T-helper 1 cell treated with Interleukin-12 subunit alpha and Interleukin-12 subunit beta and Interleukin-4 antibody, amounts not matched to agents 30 μg/mL and 1 μg/mL, for 36 hours (primary cell): Measurements from ENCODE around the gene TOMM7.
"Not testable (repeated sequence)": the region's sequence is repeated elsewhere in the genome, so short reads cannot be mapped to it uniquely, and the experiment has no call there.

ENCODE experiments used
- H3K27ac Mint-ChIP-seq: one replicate; pipeline ENCODE4 v1.8.0; 2021; ENCODE audit warnings: mild to moderate bottlenecking, mixed read lengths
- H3K27me3 Mint-ChIP-seq: one replicate; pipeline ENCODE4 v1.8.0; 2021; ENCODE audit warnings: low read depth, mixed read lengths
- H3K36me3 Mint-ChIP-seq: one replicate; pipeline ENCODE4 v1.8.0; 2021; ENCODE audit warnings: low read depth, mixed read lengths
- H3K4me1 Mint-ChIP-seq: one replicate; pipeline ENCODE4 v1.8.0; 2021; ENCODE audit warnings: low read depth, mixed read lengths
- H3K4me3 Mint-ChIP-seq: one replicate; pipeline ENCODE4 v1.8.0; 2021; ENCODE audit warnings: mild to moderate bottlenecking, moderate library complexity, mixed read lengths
- H3K9me3 Mint-ChIP-seq: one replicate; pipeline ENCODE4 v1.8.0; 2021; ENCODE audit warnings: mixed read lengths

Gene TOMM7

DNA sequence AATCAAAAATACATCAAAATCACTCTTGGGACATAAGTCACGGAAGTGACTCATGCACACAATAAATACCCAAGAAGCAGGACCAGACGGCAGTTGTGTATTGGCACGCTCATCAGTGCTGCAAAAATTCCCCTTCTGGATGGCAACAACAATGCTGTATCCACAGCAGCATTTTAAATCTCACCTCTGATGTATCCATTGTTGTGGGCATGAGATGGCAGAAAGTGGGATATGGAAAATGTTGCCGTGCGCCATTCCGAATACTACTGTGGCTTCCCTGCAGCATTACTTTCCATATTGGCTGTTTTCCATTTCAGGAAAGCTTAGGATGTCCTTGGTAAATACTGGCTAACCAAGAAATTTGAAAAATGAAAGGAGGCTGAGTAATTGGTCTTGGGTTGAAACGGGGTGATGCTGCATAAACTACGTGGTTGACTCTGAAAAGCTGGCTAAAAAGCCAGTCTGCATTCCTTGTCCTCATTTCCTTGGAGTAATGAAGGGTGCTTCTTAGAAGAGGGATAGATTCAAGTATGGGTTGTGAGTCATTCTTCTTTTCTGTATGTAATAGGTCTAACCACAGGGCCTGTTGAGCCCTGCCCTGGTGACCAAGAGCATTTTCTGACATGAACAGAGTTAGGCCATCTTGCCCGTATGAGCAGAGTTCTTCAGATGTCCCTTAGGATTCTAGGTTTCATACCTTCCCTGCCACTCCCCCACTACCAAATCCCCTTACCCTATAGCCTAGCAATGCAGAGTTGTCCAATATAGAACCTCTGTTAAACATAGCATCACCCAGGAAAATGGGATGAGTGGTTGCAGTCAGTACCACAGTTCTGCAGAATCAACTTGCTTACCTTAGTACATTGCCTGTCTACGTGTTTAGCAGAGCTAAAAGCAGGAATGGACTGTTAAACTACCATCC, 36.3 kb upstream of the TOMM7 start:
- H3K27ac Mint-ChIP-seq = no peak overlapping the region
- H3K27me3 Mint-ChIP-seq = no peaks in the 10 kb centered on the region
- no peak overlapping the region for H3K4me3 Mint-ChIP-seq
- peaks cover 33% of the 10 kb centered on the region for H3K36me3 Mint-ChIP-seq
- H3K4me1 Mint-ChIP-seq = peaks cover 24% of the 10 kb centered on the region
- H3K9me3 Mint-ChIP-seq = no peaks in the 10 kb centered on the region

DNA sequence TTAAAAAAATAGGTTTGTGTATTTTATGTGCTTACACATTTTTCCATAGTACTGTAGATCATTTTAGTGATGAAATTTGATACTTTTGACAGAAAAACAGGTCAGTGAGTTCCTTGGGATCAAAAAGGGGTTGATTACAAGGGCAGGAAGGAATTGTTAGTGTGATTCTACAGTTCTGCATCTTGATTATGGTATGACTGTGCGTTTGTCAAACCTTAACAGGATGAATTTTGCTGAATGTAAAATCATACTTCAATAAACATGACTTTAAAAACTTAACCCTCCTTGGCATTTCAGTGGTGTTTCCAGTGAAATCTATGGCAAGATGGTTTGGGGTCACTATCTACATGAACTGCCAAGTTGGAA, 35.6 kb upstream of the TOMM7 start:
- Mint-ChIP-seq H3K27me3 (no peaks in the 10 kb centered on the region), H3K4me1 (peaks cover 30% of the 10 kb centered on the region), H3K9me3 (no peaks in the 10 kb centered on the region), H3K4me3 (no peak overlapping the region), H3K27ac (no peak overlapping the region), H3K36me3 (peaks cover 33% of the 10 kb centered on the region)

DNA sequence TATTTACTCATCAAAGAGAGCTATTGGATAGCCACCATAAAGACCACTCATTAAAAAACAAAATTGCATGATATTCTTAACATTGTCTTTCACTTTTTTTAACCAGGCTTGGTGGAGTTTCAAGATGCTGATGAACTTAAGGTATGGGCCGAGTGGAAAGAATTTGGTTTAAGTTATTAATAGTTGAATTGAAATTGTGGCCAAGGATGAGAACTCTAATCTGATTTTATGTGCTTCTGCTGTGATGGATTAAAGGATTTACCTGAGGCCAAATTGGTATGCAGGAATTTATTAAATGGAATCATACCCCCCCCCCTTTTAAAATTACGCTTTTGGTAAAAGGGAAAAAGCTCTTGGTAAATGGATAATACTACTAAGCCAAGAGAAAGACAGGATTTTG, 33.8 kb upstream of the TOMM7 start:
- H3K27ac Mint-ChIP-seq = no peak overlapping the region
- H3K36me3 Mint-ChIP-seq = peaks cover 33% of the 10 kb centered on the region
- peaks cover 32% of the 10 kb centered on the region for H3K4me1 Mint-ChIP-seq
- no peaks in the 10 kb centered on the region for H3K9me3 Mint-ChIP-seq
- no peak overlapping the region for H3K4me3 Mint-ChIP-seq
- H3K27me3 Mint-ChIP-seq = peaks cover 3% of the 10 kb centered on the region

DNA sequence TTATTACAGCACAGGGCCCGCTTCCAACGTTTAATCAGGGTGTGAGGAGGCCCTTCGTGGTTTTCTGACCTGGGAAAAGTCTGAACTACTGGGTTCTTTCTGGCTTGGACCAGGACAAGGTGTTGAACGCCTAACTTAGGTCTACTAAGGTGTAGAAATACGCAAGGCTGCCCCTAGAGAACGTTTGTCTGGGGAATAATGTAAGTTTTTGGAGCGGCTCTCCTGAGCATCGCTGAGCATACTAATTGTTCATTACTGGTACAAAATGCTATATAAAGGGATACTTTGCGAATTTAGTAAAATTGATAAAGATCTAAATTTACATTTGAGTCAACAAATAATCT, 32.4 kb upstream of the TOMM7 start:
- Mint-ChIP-seq H3K4me3 (peak overlapping the region; percentile 88), H3K27me3 (peaks cover 3% of the 10 kb centered on the region), H3K36me3 (peaks cover 26% of the 10 kb centered on the region), H3K27ac (peak overlapping the region; percentile 91), H3K9me3 (no peaks in the 10 kb centered on the region), H3K4me1 (peaks cover 32% of the 10 kb centered on the region)

DNA sequence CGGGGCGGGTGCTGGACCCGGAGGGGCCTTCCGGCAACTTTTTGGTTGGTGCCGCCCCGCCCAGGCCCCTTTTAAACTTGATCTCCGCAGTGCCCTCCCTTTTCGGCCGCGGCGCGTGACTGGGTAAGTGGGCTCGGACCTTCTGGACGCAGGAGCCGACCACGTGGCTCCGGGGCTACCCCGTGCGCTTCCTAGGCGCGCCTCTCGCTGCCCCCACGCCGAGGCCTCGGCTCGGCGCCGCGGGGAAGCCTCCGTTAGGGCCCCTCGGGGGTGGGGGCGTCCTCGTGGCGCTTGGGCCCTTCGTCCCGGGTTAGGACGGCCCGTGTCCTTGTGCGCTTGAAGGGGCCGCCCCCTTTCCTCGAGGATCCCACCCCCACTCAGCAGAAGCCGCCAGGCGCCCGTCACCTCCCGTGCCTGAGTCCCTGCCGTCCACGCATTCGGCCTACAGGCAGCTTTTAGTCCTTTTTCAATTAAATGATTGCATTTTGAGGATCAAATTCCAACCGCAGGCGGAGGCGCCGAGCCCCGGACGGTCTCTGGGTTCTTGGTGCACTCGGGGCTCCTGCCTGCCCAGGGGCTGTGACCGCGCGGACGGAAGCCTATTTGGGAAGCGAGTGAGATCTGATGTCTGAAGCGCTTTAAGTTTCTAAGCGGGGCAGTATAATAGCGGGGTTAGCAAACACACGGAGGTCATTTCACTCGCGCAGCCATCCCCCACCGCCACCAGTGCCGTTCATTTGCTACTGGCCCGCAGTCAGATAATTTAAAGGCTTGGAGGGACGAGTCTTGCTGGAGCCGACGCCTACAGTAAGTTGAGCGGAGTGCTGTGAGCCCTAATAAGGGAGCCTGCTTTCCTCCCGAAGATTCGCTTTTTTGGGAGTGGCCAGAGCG, 31.8 kb upstream of the TOMM7 start:
- H3K9me3 Mint-ChIP-seq = no peaks in the 10 kb centered on the region
- H3K27ac Mint-ChIP-seq = peak overlapping the region; percentile 91
- peak overlapping the region; percentile 88 for H3K4me3 Mint-ChIP-seq
- peaks cover 3% of the 10 kb centered on the region for H3K27me3 Mint-ChIP-seq
- peaks cover 32% of the 10 kb centered on the region for H3K4me1 Mint-ChIP-seq
- H3K36me3 Mint-ChIP-seq = peaks cover 22% of the 10 kb centered on the region

DNA sequence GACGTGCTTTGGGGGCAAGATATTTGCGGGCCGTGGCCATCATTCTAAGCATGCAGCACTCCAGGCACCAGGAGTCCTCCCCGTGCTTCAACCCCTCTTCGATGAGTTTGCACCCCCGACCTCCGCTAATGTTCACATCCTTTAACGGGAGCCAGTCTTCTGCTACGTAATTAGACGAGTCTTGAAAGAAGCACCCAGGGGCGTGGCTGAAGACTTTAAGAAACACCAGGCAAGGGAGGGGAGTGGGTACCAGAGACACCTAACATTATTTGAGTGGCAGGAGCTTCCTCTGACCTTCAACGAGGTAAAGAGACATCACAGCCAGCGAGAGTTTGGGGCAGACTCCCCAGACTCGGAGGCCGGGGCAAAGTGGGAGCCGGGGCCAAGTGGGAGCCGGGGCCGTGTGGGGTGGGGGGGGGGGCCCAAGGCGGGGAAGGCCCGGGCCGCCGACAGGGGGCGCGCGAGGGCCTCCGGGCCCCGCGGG, 31.1 kb upstream of the TOMM7 start:
- H3K4me3 Mint-ChIP-seq = peak overlapping the region; percentile 99
- H3K27ac Mint-ChIP-seq = peak overlapping the region; percentile 99
- H3K9me3 Mint-ChIP-seq = no peaks in the 10 kb centered on the region
- H3K4me1 Mint-ChIP-seq = peaks cover 27% of the 10 kb centered on the region
- H3K36me3 Mint-ChIP-seq = peaks cover 17% of the 10 kb centered on the region
- H3K27me3 Mint-ChIP-seq = peaks cover 3% of the 10 kb centered on the region

DNA sequence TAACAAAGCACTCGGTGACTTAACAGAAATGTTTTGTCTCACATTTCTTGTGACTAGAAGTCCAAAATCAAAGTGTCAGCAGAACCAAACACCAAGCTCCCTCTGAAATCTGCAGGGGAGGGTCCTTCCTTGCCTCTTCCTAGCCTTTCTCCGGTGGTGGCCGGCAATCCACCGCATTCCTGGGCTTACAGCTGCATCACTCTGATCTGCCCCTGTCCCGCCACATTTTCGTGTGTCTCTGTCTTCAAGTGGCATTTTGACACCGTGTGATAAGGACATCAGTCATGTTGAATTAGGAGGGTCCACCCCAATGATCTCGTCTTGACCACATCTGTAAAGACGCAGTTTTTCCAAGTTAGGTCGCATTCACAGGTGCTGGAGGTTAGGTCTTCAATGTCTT, 30.5 kb upstream of the TOMM7 start:
- Mint-ChIP-seq H3K9me3 (no peaks in the 10 kb centered on the region), H3K4me3 (peak overlapping the region; percentile 99), H3K36me3 (peaks cover 12% of the 10 kb centered on the region), H3K4me1 (peaks cover 21% of the 10 kb centered on the region), H3K27ac (no peak overlapping the region), H3K27me3 (peaks cover 7% of the 10 kb centered on the region)

DNA sequence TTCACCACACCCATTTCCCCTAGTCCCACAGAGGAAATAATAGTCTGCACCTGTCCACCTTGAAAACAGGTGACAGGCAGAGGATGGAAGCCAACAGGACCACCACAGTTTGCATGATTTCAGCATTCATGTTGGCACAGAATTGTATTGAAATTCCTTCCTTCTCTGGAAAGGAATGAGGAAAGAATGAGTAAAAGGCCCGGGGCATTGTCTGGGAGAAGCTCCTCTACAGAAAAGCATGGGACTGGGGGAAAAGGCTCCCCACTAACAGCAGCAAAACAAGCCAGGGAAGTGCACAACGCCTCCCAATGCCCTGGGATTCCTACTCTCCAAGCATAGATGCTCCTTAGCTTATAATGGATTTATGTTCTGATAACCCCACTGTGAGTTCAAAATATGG, 28.5 kb upstream of the TOMM7 start:
- Mint-ChIP-seq H3K4me3 (no peak overlapping the region), H3K36me3 (peaks cover 3% of the 10 kb centered on the region), H3K4me1 (peaks cover 13% of the 10 kb centered on the region), H3K27me3 (peaks cover 7% of the 10 kb centered on the region), H3K9me3 (no peaks in the 10 kb centered on the region), H3K27ac (no peak overlapping the region)

DNA sequence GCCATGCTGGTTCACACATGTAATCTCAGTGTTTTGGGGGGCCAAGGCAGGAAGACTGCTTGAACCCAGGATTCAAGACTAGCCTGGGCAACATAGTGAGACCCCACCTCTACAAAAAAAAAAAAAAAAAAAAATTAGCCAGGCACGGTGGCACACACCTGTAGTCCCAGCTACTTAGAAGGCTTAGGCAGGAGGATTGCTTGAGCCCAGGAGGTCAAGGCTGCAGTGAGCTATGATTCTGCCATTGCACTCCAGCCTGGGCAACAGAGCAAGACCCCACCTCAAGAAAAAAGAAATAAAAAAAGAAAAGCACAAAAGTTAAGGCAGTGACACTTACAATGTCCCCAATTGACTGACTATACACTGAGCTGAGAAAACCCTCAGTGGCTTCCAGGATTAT, 27.7 kb upstream of the TOMM7 start:
- not testable (repeated sequence) for H3K4me3 Mint-ChIP-seq, H3K27me3 Mint-ChIP-seq

DNA sequence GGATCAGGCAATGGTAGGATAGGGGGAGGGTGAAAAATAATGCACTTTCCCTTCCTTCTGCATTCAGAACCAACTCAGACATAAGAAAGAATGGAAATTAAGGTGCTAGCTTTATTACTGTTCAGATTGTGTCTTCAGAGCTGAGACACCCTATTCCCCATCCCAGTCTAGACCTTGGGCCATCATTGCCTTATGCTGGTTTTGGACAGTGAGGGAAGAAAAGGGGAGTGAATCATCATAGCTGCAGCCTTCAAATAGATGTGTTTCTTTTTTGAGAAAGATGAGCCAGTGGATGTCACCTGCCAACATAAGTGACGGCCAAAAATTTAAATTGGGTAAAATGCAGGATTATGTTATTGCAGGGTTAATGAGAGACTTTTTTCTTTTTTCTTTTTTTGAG, 27.0 kb upstream of the TOMM7 start:
- no peak overlapping the region for H3K27ac Mint-ChIP-seq
- H3K36me3 Mint-ChIP-seq = no peaks in the 10 kb centered on the region
- no peak overlapping the region for H3K4me3 Mint-ChIP-seq
- H3K4me1 Mint-ChIP-seq = peaks cover 9% of the 10 kb centered on the region
- H3K27me3 Mint-ChIP-seq = peaks cover 7% of the 10 kb centered on the region
- H3K9me3 Mint-ChIP-seq = no peaks in the 10 kb centered on the region

More for the DNA sequence above, 27.7 kb upstream of the TOMM7 start:
- H3K36me3 Mint-ChIP-seq, H3K9me3 Mint-ChIP-seq, H3K27ac Mint-ChIP-seq, H3K4me1 Mint-ChIP-seq: not testable (repeated sequence)

DNA sequence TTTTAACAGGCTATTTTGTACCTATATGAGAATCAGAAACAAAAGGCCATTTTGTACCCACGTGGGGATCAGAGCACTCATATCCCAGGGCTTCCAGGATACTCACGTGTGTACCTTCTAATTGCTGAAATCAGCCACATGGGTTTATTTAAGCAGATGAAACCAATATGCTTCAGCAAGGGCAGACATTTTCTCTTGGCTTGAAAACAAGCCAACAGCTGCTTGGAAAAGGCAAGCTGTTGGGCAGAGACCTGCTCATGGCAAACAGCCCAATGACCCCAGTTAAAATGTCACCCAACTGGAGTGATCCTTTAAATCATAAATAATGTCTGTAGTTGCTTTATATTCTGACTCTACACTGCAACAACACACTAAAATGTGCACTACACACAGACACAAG, 26.5 kb upstream of the TOMM7 start:
- peaks cover 7% of the 10 kb centered on the region for H3K27me3 Mint-ChIP-seq
- H3K4me1 Mint-ChIP-seq = peaks cover 9% of the 10 kb centered on the region
- H3K9me3 Mint-ChIP-seq = no peaks in the 10 kb centered on the region
- H3K27ac Mint-ChIP-seq = no peak overlapping the region
- no peak overlapping the region for H3K4me3 Mint-ChIP-seq
- H3K36me3 Mint-ChIP-seq = no peaks in the 10 kb centered on the region

DNA sequence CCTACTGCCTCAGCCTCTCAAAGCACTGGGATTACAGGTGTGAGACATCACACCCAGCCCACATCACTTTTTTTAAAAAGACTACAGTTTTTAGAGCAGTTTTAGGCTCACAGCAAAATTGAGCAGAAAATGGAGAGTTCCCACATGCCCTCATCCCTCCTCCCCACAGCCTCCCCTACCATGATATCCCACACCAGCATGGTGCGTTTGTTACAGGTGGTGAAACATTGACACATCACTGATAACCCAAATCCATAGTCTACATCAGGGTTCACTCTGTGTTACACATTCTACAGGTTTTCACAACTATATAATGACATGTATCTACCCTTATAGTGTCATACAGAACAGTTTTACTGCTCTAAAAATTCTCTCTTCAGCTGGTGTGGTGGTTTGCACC, 24.3 kb upstream of the TOMM7 start:
- H3K36me3 Mint-ChIP-seq = no peaks in the 10 kb centered on the region
- no peaks in the 10 kb centered on the region for H3K9me3 Mint-ChIP-seq
- H3K27me3 Mint-ChIP-seq = peaks cover 4% of the 10 kb centered on the region
- no peak overlapping the region for H3K27ac Mint-ChIP-seq
- H3K4me3 Mint-ChIP-seq = no peak overlapping the region
- H3K4me1 Mint-ChIP-seq = no peaks in the 10 kb centered on the region

DNA sequence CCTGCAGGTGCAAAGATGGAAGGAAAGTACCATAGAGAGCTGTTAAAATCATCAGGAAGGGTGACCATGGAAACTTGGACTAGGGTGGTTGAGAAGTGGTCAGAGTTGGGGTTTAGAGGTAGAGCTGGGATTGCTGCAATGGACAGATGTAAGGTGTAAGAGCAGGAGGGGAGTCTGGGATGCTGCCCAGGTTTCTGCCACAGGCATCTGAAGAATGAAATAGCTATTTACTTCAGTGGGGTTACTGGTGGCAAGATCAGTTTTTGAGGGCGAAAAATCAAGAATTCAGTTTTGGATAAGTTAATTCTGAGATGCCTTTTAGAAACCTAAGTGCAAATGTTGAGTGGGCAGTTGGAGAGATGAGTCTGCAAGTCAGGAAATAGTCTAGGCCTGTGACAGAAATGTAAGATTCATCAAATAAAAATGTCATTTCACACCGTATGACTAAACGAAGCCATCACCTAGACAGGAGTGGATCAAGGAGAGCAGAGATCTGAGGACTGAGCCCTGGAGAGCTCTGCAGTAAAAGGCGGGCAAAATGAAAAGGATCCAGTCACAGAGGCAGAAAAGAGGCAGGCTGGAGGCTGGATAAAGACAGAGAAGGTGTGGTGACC, 22.7 kb upstream of the TOMM7 start:
- Mint-ChIP-seq H3K4me3 (no peak overlapping the region), H3K27ac (no peak overlapping the region), H3K27me3 (peaks cover 4% of the 10 kb centered on the region), H3K9me3 (no peaks in the 10 kb centered on the region), H3K36me3 (no peaks in the 10 kb centered on the region), H3K4me1 (no peaks in the 10 kb centered on the region)

DNA sequence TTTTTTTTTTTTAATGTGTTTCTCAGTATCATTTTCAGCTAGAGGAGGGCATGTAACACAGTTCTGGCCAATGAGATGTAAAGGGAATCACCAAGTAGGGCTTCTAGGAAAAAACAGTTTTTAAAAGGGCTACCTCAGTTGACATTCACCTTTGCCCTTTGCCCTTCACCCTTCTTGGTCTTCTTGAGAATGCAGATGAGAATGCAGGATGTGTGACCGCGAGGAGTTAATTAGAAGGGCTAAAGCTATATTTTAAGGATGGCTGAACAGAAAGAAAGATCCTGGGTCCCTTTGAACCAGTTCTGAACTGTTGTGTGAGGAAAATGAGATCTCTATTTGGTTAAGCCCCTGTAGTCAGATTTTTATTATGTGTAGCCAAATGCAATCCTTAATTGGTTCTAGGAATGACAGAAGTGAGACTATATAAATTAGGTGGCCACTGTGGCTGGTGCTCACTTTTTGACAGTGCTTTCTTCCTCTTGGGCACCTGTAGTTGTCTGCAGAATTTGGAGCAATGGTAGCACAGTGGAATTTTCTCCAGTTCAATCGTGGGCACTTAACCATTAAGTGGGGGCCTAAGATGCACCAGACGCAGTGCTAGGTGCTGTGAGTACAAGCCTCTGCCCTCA, 21.1 kb upstream of the TOMM7 start:
- Mint-ChIP-seq H3K36me3 (no peaks in the 10 kb centered on the region), H3K4me3 (no peak overlapping the region), H3K27me3 (peaks cover 4% of the 10 kb centered on the region), H3K27ac (peak overlapping the region; percentile 0), H3K9me3 (no peaks in the 10 kb centered on the region), H3K4me1 (no peaks in the 10 kb centered on the region)
